Ovary (tissue), 9 donors: ENCODE data around the gene IQSEC3. TPM values are rescaled to one million over a fixed set of nuclear protein-coding genes. Genes with fewer than 3 reads are reported as not detected.

ENCODE experiments used
- DNase-seq, 5 donors: peaks; one replicate each; pipeline ENCODE4 v3.0.0-alpha.2; 2019 to 2020
- H3K27ac ChIP-seq, 2 donors: fragments of 200-600 bp; one replicate each; pipeline versions ENCODE4 v1.5.1 to v1.8.0; 2019 to 2022
- H3K27me3 ChIP-seq: fragments of 200-600 bp; one replicate; pipeline ENCODE4 v1.8.0; 2022
- H3K36me3 ChIP-seq: fragments of 200-600 bp; sonication (generic); one replicate; pipeline ENCODE4 v1.5.1; 2019
- H3K4me1 ChIP-seq: one replicate; pipeline ENCODE4 v1.8.1; 2013; ENCODE audit warnings: mild to moderate bottlenecking, moderate library complexity; ENCODE audit not compliant: insufficient read depth
- H3K4me3 ChIP-seq: fragments of 200-600 bp; sonication (generic); one replicate; pipeline ENCODE4 v1.5.1; 2017
- H3K9me3 ChIP-seq, 2 donors: fragments of 200-600 bp in 1 of 2; sonication (generic) in 1 of 2; one replicate each; pipeline versions ENCODE4 v1.5.1 to v1.8.1; 2013 to 2019; ENCODE audit warnings: mild to moderate bottlenecking in 1 of 2, moderate library complexity in 1 of 2
- CTCF ChIP-seq, 3 donors: fragments of 450-650 bp in 2 of 3; fragments of 200-600 bp in 1 of 3; IDR thresholded peaks; one replicate each; pipeline versions ENCODE4 v1.5.1 to v1.8.0; 2016 to 2022; ENCODE audit warnings: antibody characterized with exemption in 3 of 3, mild to moderate bottlenecking in 1 of 3
- EP300 ChIP-seq: sonication (generic); formaldehyde crosslinking; IDR thresholded peaks from one replicate; pipeline ENCODE4 v1.6.1; 2017; ENCODE audit warnings: antibody characterized with exemption
- POLR2A ChIP-seq: fragments of 450-650 bp; IDR thresholded peaks from one replicate; pipeline ENCODE4 v1.6.1; 2017; ENCODE audit warnings: antibody characterized with exemption, mild to moderate bottlenecking, moderate library complexity
- WGBS, 3 donors: extraction: QIAGEN DNeasy Blood & Tissue Kit in 1 of 3; methylation state at CpG; one replicate each; pipeline versions ENCODE4 v1.1.5 to v1.1.7; 2013 to 2017; 5-methylcytosine and 5-hydroxymethylcytosine counted together
- intact Hi-C, 4 donors: fragments of 100-400 bp; cut with DNase I; formaldehyde crosslinking; loops; one replicate each; pipeline versions ENCODE4 v1.11.0 to v1.15.1; 2022 to 2023
- polyA plus RNA-seq, 2 donors: library from polyadenylated mRNA; stranded (reverse); fragments of 200-250 nt in 1 of 2; fragments of 350-450 nt in 1 of 2; fragmentation: Illumina TruSeq in 1 of 2; extraction: RNeasy Lipid Tissue Mini Kit (QIAGEN cat#74804) in 1 of 2; gene quantifications; one replicate each; pipeline ENCODE4 v1.2.3, GENCODE V29; 2013 to 2014
- total RNA-seq, 7 donors: library from RNA; depleted of rRNA in 2 of 7; stranded (reverse); fragments of >200 nt in 2 of 7; fragmentation: NEBNext Ultra II Directional in 3 of 7; extraction: Animal tissue kit (Norgen Biotek cat#: 25700) in 3 of 7; gene quantifications; one replicate each; pipeline versions ENCODE4 v1.1.0 to v1.2.4, GENCODE V29; 2016 to 2023
- donor health status: DM: no; HTN: no; CAD: no; lungs with moderate emphysema.
- donor health status: DM: no; HTN: no; CAD: no.
- donor health status: Bipolar disorder and iron deficiency.
- donor health status: DM: yes; HTN: yes; CAD: no.
- donor health status: DM: no; HTN: no; CAD: no.
- donor health status: DM: yes; HTN: yes; CAD: no.

Gene IQSEC3
- total and polyA plus RNA-seq, 9 donors, result 0.88 to 10.0 (median 3.0) TPM

- whole genome bisulfite sequencing, 3 donors, result 59 to 76% (median 74%) methylated on average over 7 of the region's 7 CpGs
- no peaks in the 10 kb centered on the region for H3K36me3 ChIP-seq
- intact Hi-C loops, result no loop called here
- H3K27ac ChIP-seq, result no peak overlapping the region
- H3K4me3 ChIP-seq, result no peak overlapping the region
- TF ChIP-seq CTCF (IDR thresholded peaks at IDR 0.05) (no peak), EP300 (no peak), POLR2A (no peak)
- no peaks in the 10 kb centered on the region for H3K4me1 ChIP-seq
- no peak for DNase-seq
- H3K27me3 ChIP-seq, result no peaks in the 10 kb centered on the region
- peaks cover 0 to 5% of the 10 kb centered on the region in 2 donors for H3K9me3 ChIP-seq
These were observed 24.6 kb downstream of the IQSEC3 start for GRCh38 chr12:91213-91612.

GRCh38 chr12:93266-94005 lies 26.9 kb downstream of the IQSEC3 start:
- no peak for TF ChIP-seq POLR2A
- no peak for TF ChIP-seq CTCF (IDR thresholded peaks at IDR 0.05)
- no peak for TF ChIP-seq EP300
- Histone ChIP-seq H3K27me3 (no peaks in the 10 kb centered on the region), H3K27ac (no peak overlapping the region), H3K4me3 (no peak overlapping the region), H3K4me1 (no peaks in the 10 kb centered on the region), H3K9me3 (peaks cover 0 to 5% of the 10 kb centered on the region in 2 donors), H3K36me3 (no peaks in the 10 kb centered on the region)
- WGBS, 3 donors, result 45 to 62% (median 46%) methylated on average over 6 of the region's 6 CpGs
- intact Hi-C loops, result no loop called here
- DNase-seq, result no peak

- no peak overlapping the region for H3K4me3 ChIP-seq
- intact Hi-C loops, result no loop called here
- no peak for TF ChIP-seq CTCF (IDR thresholded peaks at IDR 0.05)
- no peak for TF ChIP-seq EP300
- no peak overlapping the region for H3K27ac ChIP-seq
- DNase-seq, result no peak
- no peaks in the 10 kb centered on the region for H3K36me3 ChIP-seq
- H3K4me1 ChIP-seq, result no peaks in the 10 kb centered on the region
- H3K27me3 ChIP-seq, result no peaks in the 10 kb centered on the region
- 54 to 76% (median 62%) methylated on average over 1 of the region's 1 CpG for WGBS, 3 donors
- H3K9me3 ChIP-seq, result no peaks in the 10 kb centered on the region
These were observed 30.0 kb downstream of the IQSEC3 start for GRCh38 chr12:96543-96942.

- WGBS, 3 donors, result 46 to 67% (median 54%) methylated on average over 12 of the region's 12 CpGs
These were observed 32.4 kb downstream of the IQSEC3 start for GRCh38 chr12:98924-99352.

More at GRCh38 chr12:98924-99352, 32.4 kb downstream of the IQSEC3 start:
- intact Hi-C loops, result no loop called here
- H3K4me1 ChIP-seq, result no peaks in the 10 kb centered on the region
- H3K4me3 ChIP-seq, result no peak overlapping the region
- no peaks in the 10 kb centered on the region for H3K9me3 ChIP-seq
- TF ChIP-seq CTCF (IDR thresholded peaks at IDR 0.05) (no peak), POLR2A (no peak), EP300 (no peak)
- no peaks in the 10 kb centered on the region for H3K36me3 ChIP-seq
- no peaks in the 10 kb centered on the region for H3K27me3 ChIP-seq
- no peak for DNase-seq
- H3K27ac ChIP-seq, result no peak overlapping the region
